Left lobe of liver (tissue), 2 donors: Measurements from ENCODE around the gene PDXK. TPM values are rescaled to one million over a fixed set of nuclear protein-coding genes. Genes with fewer than 3 reads are reported as not detected.

ENCODE experiments used
- ATAC-seq: fragments of 200-7000 bp; cut with Tn5 transposase; one replicate; pipeline ENCODE4 v1.9.1; 2020; ENCODE audit warnings: mild to moderate bottlenecking, moderate library complexity
- DNase-seq: peaks from one replicate; pipeline ENCODE4 v3.0.0-alpha.2; 2020; ENCODE audit warnings: low spot score
- total RNA-seq: library from RNA; stranded (reverse); gene quantifications from one replicate; pipeline ENCODE4 v1.2.1, GENCODE V29; 2021
- donor health status: DM: no; HTN: no; CAD: no; lungs with moderate emphysema.
- donor health status: DM: no; HTN: yes; CAD: no.

Gene PDXK
- total RNA-seq, 1 donor from 2014 or later: 61.1 TPM

- no peak for DNase-seq
- ATAC-seq: no peak
Measured at GRCh38 chr21:43778469-43779335, 59.8 kb downstream of the PDXK start.

DNA sequence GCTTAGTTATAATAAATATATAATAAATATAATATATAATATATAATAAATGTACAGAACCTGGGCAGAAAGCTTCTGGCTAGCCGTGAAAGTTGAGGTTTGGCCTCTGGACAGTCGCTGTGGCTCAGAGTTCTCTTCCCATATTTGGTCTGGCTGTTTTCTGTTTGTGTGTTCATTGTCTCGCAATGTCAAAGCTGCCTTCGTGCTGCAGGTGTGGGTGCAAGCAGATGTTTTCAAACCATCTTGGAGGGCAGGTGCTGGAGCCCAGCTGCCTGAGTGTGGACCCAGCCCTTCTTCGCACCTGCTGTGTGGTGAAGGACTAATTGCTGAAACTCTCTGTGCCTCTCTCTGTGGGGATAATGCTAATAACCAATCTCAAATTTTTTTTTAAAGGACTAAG is 60.7 kb downstream of the PDXK start:
- no peak for DNase-seq

DNA sequence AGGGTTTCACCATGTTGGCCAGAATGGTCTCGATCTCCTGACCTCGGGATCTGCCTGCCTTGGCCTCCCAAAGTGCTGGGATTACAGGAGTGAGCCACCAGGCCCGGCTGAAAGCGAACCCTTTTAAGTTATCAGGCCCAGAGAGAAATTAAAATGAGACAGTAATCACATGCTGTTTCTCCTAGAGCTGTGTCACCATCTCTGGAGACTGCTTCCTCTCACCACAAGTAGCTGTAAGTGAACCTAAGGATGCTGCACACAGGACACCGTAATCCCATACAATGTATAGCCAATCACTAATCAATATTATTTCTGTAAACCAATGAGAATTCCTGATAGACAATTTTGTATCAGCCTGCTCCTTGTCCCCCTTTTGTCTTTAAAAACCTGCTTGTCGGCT is 62.9 kb downstream of the PDXK start:
- ATAC-seq (no peak), DNase-seq (no peak)

More for the DNA sequence above, 60.7 kb downstream of the PDXK start:
- no peak for ATAC-seq

DNA sequence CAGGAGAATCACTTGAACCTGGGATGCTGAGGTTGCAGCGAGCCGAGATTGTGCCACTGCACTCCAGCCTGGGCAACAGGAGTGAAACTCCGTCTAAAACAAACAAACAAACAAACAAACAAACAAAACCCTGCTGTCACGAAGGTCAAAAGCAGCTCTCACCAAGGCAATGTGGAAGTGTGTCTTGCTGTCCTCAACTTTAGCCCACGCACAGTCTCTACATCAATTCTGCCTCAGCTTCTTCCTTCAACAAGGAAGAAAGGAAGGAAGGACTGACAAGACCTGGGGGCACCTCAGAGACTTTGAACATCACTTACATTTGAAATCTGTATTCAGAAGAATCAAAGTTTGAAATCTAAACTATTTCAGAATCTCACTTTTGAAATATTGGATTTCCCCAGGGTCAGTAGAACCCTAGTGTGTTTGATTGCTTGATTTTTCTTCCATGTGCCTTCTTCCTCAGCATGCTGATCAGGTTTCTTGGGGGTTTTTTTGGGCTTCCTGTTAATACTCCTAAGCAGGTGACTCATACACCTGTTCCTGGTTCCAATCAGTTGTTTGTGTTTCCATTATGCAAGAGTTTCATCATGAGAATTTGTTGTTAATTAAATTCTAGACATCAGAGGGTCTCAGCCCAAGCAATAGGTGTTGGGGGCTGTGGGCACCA is 63.6 kb downstream of the PDXK start:
- peak; percentile 10 for ATAC-seq
- no peak for DNase-seq

DNA sequence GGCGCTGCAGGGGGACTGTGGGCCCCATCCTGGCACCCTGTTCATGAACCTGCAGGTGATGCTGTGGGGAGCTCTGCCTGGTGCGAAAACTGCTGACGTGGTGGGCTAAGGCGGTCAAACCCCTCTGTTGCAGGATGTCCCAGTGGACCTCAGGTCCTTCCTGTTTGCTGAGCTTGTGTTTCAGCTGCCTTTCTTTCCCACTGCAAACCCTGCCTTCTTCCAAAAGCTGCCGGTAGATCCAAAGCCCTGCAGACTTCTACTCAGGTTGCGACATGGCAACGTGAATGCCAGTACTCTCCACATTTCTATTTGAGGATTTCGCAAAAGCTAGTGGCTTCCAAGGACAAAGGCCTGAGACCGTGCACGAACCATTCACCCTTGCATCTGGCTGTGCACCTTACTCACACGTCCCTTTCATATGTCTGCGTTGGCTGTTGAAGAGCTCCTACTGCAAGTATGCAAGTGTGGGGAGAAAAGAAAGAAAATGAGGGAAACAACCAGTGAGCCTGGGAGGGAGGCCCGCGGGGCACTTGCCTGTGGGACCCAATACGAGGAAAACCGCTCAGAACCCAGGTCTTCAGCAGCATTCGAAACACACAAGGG is 64.3 kb downstream of the PDXK start:
- DNase-seq: peak; percentile 93
- peak; percentile 83 for ATAC-seq

DNA sequence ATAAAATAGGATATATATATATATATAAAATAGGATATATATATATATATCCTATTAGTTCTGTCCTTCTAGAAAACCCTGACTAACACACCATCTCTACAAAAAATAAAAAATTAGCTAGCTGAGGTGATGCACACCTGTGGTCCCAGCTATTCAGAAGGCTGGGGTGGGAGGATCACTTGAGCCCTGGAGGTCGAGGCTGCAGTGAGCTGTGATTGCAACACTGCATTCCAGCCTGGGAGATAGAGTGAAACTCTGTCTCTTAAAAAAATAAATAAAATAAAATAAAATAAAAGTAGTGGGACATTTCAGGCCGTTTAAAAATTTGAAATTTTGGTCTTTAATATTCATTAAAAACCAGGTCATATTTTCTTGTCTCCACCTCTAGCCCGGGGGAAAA is 66.2 kb downstream of the PDXK start:
- ATAC-seq: no peak
- DNase-seq: no peak

GRCh38 chr21:43786300-43786806 is 67.4 kb downstream of the PDXK start:
- DNase-seq (no peak), ATAC-seq (no peak)

- ATAC-seq (no peak), DNase-seq (no peak)
Measured at GRCh38 chr21:43786807-43787440, 68.0 kb downstream of the PDXK start.

- DNase-seq (peak; percentile 92), ATAC-seq (peak; percentile 95)
Measured at GRCh38 chr21:43789276-43790009, 70.5 kb downstream of the PDXK start, which contains the start of gene RRP1. TSS of gene RRP1 (plus strand) at chr21:43789577. CDS start at chr21:43789630, 53 bp downstream.

DNA sequence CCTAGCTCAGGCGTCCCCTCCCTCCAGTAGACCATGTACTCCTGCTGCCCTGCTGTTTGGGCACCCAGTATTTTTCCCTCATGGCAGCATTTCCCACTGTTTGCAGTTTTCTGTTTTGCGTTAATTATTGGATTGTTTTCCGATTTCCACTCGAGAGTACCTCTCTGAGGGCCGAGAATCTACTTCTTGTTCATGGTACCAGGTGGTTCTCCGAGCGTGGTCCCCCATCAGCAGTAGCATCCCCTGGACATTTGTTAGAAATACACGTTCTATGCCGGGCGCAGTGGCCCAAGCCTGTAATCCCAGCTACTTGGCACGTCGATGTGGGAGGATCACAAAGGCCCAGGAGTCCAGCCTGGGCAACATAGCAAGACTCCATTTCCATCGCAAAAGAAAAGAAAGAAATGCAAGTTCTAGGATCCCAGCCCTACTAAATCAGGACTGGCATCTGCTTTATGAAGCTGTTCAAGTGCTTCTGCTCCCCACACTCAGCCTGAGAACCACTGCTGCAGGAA is 71.1 kb downstream of the PDXK start:
- ATAC-seq: no peak
- no peak for DNase-seq

GRCh38 chr21:43792406-43792805 is 73.5 kb downstream of the PDXK start:
- DNase-seq (no peak), ATAC-seq (no peak)

DNA sequence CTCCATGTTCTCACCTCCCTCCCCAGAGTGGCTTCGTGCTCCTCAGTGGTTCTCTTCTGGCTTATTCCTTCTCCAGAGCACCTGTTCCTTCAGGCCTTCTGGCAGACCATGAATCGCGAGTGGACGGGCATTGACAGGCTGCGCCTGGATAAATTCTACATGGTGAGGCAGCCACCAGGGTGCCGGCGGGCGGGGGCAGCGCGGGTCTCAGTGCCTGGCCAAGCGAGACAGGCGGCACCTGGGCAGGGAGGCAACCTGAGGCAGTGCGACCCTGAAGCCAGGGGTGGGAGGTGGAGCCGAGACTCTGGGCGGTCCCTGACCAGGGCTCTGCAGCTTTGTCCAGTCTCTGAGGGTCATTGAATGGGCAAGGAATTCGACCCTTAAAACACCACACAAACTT is 74.3 kb downstream of the PDXK start:
- DNase-seq: no peak
- no peak for ATAC-seq

DNA sequence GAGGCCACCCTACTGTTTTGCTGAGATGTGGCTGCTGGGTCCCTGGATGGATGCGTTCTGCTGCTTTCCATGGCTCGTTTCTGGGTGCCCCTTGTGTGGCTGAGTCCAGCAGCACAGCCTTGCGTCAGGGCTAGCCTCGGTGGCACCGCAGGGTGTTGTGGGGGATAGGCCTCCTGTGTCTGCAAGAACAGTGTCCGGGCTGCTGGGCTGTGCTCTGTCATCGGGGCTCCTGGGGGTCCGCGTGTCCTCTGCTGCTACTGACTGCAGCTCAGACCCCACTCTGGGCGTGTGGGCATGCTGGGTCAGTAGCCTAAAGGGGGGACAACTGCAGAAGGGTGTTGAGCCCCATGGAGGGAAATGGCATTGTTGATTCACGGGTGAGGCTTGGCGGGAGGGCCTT is 75.4 kb downstream of the PDXK start:
- no peak for DNase-seq
- ATAC-seq: no peak

DNA sequence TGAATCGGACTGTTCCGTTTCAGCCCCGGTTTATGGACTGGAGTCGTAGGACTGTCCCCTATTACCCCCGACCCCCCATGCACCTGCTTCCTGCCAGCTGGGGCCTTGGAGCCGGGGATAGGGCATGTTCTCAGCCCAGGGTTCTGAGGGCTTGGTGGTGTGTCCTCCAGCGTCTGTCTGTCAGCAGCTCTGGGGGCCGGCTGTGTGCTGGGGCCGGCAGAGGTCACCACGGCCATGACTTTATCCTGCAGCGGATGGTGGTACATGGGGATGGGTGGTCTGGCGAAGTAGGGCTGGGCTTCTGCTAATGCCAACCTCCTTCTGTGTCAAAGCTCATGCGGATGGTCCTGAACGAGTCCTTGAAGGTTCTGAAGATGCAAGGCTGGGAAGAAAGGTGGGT is 75.9 kb downstream of the PDXK start:
- no peak for DNase-seq
- ATAC-seq: no peak

- DNase-seq (no peak), ATAC-seq (no peak)
Measured at GRCh38 chr21:43797415-43797814, 78.5 kb downstream of the PDXK start.

GRCh38 chr21:43797925-43798715 is 79.2 kb downstream of the PDXK start:
- DNase-seq (no peak), ATAC-seq (no peak)

DNA sequence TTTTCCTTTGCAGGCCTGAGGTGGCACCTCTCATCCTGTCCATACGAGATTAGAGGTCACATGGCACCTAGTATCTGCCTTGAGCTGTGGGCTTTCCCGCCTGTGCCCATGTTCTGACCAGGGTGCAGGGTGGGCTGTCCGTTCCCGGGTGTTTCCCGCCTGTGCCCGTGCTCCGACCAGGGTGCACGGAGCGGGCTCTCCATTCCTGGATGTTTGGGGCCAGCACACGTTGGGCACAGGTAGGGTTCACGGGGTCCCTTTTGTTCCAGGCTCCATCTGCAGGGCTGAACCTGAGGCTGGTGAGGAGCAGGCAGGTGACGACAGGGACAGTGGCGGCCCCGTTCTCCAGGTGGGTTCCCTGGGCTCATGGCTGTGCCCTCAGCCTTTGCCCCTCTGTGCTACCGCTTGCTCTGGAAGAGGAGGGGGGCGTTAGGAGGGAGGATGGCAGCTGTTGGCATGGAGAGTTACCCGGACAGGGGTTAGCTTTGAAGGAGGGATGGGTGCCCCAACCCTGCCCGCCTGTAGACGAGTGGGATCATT is 80.4 kb downstream of the PDXK start:
- ATAC-seq: no peak
- DNase-seq: no peak

- no peak for DNase-seq
Measured at GRCh38 chr21:43800124-43800523, 81.2 kb downstream of the PDXK start.

GRCh38 chr21:43800566-43800965 is 81.6 kb downstream of the PDXK start:
- DNase-seq (no peak), ATAC-seq (no peak)

More at GRCh38 chr21:43800124-43800523, 81.2 kb downstream of the PDXK start:
- no peak for ATAC-seq
